H4 (cell line): Measurements from ENCODE around the gene MT1HL1. TPM values are rescaled to one million over a fixed set of nuclear protein-coding genes. Genes with fewer than 3 reads are reported as not detected.
"Not testable (repeated sequence)": the region's sequence is repeated elsewhere in the genome, so short reads cannot be mapped to it uniquely, and the experiment has no call there.

Experiments used
- DNase-seq: peaks from one replicate; pipeline ENCODE4 v3.0.0-alpha.2; 2015; ENCODE audit warnings: low spot score
- total RNA-seq: library from RNA; depleted of rRNA; stranded (reverse); fragments of >200 nt; shearing (Covaris generic); gene quantifications from 2 replicates; pipeline ENCODE4 v1.2.3, GENCODE V29; 2014

MT1HL1 gene
- total RNA-seq, 1 experiment from 2014 or later = not detected

- no peak for DNase-seq
Measured at GRCh38 chr1:237016626-237017025, 12.4 kb upstream of the MT1HL1 start.

GRCh38 chr1:237013608-237014007 is 9.4 kb upstream of the MT1HL1 start:
- DNase-seq = no peak

DNA sequence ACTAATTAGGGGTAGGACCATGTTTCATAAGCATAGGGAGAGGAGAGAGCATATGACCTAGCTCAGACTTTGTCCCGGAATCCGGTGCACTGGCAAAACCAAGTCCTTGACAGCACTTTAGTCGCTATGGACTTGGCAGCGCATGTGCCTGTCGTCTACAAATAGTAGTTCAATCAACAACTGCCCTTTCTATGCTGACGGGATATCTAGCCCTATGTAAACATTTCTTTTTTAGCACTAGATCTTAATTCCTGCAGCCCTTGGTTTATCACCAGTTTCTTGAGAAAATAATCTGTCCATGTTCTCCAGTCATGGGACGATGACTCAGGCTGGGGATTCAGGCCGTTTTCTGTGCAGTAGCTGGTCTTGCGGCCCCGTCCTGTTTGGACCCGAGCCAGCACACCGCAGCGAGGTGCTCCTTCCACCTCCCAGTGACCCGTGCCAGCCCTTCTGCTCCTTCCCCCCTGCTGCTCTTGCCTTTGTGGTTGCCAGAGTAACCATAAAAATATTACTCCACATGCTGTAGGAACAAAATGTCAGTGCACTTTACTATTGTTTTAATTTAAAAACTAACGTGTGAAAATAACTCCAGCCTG is 8.6 kb upstream of the MT1HL1 start:
- DNase-seq = peak; percentile 86

GRCh38 chr1:237012361-237012760 is 8.1 kb upstream of the MT1HL1 start:
- no peak for DNase-seq

DNA sequence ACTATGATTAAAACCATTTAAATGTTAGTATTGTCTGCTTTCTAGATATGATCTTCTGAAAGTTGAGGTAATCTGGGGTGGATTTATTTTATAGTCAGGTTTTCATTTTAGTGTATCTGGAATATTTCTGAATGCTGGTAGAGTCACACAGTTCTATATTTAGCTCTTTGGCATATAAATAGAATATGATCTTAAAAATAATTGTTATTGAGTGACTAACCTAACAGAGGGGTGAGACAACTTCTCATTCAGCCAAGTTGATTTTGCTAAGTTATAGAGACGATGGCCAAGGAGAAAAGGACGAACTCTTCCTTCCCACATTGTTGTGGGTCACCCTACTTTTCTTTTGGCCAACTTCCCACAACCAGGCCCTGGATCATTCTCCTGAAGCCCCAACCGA is 7.2 kb upstream of the MT1HL1 start:
- DNase-seq = no peak

DNA sequence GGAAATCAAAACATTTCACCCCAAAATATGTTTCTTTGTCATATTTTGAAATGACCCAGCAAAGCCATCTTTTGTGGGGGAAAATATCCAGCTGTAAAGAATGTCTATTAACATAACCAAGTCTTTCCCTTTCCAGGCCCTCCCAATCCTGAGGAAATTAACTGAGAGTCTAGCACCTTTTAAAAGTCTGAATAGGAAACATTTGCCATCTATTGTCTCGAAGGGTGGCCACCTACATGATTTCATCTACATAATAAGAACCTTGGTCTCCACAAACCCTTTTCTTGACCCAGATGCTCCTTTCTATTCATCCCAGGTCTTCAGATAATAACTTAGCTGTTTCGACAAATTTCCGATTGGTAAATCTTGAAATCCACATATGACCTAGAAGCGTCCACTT is 5.4 kb upstream of the MT1HL1 start:
- no peak for DNase-seq

GRCh38 chr1:237007147-237007881 is 3.1 kb upstream of the MT1HL1 start:
- no peak for DNase-seq

DNA sequence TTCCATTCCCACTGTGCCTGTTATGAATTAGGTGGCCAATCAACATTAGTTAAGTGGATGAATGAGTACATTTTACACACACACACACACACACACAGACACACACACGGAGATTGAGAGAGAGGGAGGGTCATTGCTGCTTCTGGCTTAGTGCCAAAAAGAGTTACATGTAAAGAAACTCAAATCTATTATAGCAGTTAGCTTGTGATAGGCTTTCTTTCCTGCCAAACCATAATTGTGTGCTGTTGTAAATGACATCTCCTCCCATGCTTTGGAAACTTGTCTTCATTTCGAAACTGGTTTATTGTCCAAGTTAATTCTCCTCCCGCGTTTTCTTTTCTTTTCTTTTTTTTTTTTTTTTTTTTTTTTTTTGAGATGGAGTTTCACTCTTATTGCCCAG is 1.4 kb upstream of the MT1HL1 start:
- no peak for DNase-seq

DNA sequence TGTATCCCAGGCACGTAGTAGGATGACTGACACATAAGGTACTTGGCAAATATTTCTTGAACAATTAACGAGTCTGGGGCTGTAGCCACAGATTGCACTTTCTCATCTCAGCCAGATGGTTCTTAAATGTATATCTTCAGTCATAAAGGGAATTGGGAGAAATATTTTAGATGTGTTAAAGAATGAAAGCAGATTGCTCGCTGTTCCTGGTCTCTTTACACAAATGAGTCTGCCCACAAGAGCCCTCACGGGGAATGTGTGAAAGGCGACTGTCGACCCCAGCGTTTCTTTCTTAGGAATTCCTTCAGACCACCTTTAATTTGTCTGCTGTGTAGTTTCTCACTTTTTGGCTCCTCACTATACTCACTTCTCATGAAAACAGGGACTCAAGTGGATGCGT is 725 bp downstream of the MT1HL1 start:
- no peak for DNase-seq

GRCh38 chr1:237000191-237000590 is 4.0 kb downstream of the MT1HL1 start:
- no peak for DNase-seq

- no peak for DNase-seq
Measured at GRCh38 chr1:236998546-236998945, 5.7 kb downstream of the MT1HL1 start.

DNA sequence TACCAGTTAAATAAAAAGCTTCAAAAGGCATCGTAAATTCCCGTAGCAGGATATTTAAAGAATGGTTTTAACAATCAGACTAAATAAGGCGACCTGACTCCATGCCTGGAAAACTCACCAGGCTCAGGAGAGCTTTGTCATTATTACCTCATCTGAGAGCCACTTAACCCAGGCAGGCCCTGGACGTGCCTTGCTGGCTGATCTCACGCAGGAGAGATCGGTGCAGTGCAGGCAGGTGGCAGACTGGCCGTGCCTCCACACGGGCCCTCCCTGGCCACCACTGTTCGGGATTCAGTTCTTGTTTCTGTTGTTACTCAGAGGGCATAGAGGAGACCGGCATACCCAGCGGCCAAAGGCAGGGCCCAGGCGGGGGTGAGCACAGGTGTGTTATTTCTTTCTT is 6.4 kb downstream of the MT1HL1 start:
- DNase-seq = no peak

DNA sequence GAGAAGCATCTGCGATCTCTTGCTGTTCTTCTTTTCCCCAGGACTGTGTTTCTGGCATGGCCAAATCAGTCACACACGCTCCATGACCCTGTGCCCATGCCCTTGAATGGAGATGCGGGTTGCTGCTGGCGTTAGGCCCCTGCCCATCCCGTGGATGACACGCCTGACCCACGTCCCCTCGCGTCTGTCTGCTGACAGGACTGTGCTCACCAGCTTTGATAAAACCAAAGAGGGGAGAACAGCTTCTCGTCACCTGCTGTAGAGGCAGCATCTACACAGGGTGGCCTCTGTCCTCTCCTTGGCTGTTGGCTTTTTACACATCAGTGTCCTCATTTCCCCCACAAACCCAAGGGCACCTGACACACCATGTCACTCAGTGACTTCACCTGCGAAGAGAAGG is 6.9 kb downstream of the MT1HL1 start:
- DNase-seq = no peak

GRCh38 chr1:236994450-236994849 is 9.8 kb downstream of the MT1HL1 start:
- no peak for DNase-seq

DNA sequence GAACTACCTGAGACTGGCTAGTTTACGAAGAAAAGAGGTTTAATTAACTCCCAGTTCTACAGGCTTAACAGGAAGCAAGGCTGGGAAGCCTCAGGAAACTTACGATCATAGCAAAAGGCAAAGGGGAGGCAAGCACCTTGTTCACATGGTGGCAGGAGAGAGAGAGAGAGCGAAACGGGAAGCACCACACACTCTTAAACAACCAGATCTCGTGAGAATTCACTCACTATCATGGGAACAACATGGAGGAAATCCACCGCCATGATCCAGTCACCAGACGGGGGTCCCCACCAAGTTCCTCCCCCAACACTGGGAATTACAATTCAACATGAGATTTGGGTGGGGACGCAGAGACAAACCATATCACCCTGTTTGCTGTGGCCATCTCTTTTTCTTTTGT is 11.8 kb downstream of the MT1HL1 start:
- no peak for DNase-seq

GRCh38 chr1:236990052-236990445 is 14.2 kb downstream of the MT1HL1 start:
- DNase-seq = no peak

- no peak for DNase-seq
Measured at GRCh38 chr1:236989290-236990051, 14.8 kb downstream of the MT1HL1 start.

DNA sequence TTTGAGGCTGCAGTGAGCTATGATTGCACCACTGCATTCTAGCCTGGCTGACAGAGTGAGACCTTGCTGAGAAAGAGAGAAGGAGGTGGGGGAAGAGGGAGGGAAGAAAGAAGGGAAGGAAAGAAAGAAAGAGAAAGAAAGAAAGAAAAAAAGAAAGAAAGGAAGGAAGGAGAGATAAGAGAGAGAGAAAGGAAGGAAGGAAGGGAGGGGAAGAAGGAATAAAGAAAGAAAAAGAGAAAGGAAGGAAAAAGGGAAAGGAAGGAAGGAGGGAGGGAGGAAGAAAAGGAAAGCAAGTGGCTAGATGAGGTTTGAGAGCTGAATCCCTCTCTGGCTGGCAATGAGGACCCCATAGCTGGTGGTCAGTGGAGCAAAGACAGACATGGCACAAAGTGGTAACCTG is 20.4 kb downstream of the MT1HL1 start:
- no peak for DNase-seq

- no peak for DNase-seq
Measured at GRCh38 chr1:236982380-236982779, 21.9 kb downstream of the MT1HL1 start.

GRCh38 chr1:236981431-236981830 is 22.8 kb downstream of the MT1HL1 start:
- not testable (repeated sequence) for DNase-seq

DNA sequence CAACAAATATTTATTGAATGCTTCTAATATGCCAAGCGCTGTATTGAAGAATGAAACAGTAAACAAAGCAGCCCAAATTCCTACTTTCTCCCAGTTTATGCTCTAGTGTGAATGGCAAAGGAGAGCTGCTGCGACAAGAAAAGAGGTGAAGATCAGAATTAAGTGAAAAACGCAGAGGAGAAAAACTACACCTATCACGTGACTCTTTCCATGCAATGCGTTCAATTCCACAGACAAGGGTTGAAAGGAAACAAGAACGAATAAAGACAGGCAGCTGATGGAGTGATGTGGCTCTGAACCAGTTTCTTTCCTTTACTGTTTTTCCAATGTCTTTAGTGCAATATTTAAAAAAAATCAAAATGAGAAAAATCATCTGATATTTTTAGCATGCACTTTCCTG is 23.6 kb downstream of the MT1HL1 start:
- DNase-seq = no peak

DNA sequence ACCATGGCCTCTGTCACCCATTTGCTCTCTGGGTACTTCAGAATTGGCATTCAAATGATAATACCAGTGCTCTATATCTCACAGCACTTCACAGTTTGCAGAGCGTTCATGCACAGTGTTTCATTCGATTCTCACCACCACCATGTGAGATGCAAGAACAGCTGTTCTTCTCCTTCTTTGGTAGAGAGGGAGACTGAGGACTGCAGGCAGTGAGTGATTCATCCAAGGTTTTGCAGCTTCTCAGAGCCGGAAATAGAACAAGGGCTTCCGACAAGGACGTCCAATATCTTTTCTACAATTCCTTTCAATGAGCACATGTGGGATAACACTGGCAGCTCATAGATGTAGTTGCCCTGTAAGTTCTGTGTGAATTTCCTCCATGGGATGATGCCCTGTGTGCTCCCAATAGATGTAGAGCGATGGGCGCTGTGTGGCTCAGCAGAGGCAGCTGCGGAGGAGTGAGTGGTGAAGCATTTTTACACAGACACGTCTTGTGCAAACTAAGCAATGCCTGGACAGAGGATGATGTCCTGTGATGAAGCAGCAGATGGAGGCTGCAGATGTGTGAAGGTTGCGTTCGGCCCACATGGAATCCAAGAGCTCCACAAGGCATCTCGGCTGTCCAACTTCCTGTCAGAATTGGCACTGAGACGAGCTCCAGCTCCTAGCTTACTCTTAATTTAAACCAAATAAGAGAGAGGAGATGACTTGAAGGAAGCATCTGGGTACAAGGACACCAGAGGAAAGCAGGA is 24.9 kb downstream of the MT1HL1 start:
- no peak for DNase-seq
